ENCODE results near the gene RGS7.

Gene RGS7

DNA sequence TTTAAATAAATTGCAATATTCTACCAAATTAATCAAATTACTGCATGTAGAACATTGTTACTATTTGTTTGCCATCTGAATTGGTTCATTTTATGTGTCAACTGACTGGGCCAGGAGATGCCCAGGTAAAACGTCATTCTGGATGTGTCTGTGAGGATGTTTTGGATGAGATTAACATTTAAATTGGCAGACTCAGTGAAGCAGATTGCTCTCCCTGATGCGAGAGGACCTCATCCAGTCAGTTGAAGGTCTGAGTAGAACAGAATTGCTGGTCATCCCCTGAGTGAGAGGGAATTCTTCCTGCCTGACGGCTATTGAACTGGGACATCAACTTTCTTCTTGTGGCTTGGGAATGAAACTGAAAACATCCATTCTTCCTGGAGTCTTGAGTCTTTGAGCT lies 623.0 kb downstream of the RGS7 start:
- no peaks in the 10 kb centered on the region for H3K36me3 ChIP-seq (replicated peaks)
- no peak for DNase-seq (ENCODE audit: low spot score in 2 of 2)
- in situ Hi-C loops (cut with MboI; ENCODE audit: low sequenced_read_pairs): loop anchor here (25.0 kb wide), 1 partner anchor 753 kb away; no protein-coding TSS in a partner anchor
- no peak overlapping the region for H3K4me3 ChIP-seq
- no peaks in the 10 kb centered on the region for H3K9me3 ChIP-seq
- H3K27me3 ChIP-seq (ENCODE audit: low read depth): no peaks in the 10 kb centered on the region; the same call in 1 of the 2 replicates
- no peaks in the 10 kb centered on the region for H3K4me1 ChIP-seq

DNA sequence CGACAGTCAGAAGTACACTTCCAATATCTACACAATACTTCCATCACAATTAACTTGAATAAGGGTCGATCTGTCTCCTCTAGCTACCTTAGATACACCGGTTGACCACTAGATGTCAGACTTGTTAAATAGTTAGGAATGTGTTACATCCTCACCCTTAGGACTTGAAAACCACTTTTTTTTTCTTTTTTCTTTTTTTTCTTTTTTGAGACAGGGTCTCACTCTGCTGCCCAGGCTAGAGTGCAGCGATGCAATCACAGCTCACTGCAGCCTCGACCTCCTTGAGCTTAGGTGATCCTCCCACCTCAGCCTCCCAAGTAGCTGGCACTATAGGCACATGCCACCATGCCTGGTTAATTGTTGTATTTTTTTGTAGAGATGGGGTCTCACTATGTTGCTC lies 624.6 kb downstream of the RGS7 start:
- no peaks in the 10 kb centered on the region for H3K36me3 ChIP-seq (replicated peaks)
- H3K9me3 ChIP-seq: no peaks in the 10 kb centered on the region
- DNase-seq (ENCODE audit: low spot score in 2 of 2): peak; percentile 12 to 57
- H3K27me3 ChIP-seq (ENCODE audit: low read depth): no peaks in the 10 kb centered on the region; the same call in 1 of the 2 replicates
- H3K4me3 ChIP-seq: no peak overlapping the region
- in situ Hi-C loops (cut with MboI; ENCODE audit: low sequenced_read_pairs): loop anchor here (25.0 kb wide), 1 partner anchor 755 kb away; no protein-coding TSS in a partner anchor
- H3K4me1 ChIP-seq: no peaks in the 10 kb centered on the region
